Trophoblast cell (in vitro differentiated cells and primary cell): ENCODE measurements around the gene ZAP70.

Experiments used
- DNase-seq, 2 donors: peaks; one replicate each; pipeline ENCODE4 v3.0.0-alpha.2; 2016
- H2AFZ ChIP-seq: 2 replicates; pipeline ENCODE4 v1.6.1; 2013; ENCODE audit warnings: low read length, moderate library complexity, mild to moderate bottlenecking; ENCODE audit not compliant: insufficient read depth, poor library complexity
- H2AK5ac ChIP-seq: 2 replicates; pipeline ENCODE4 v1.6.1; 2013; ENCODE audit warnings: mild to moderate bottlenecking, low read length
- H2BK120ac ChIP-seq: 2 replicates; pipeline ENCODE4 v1.6.1; 2013; ENCODE audit warnings: low read length, mild to moderate bottlenecking, moderate library complexity; ENCODE audit not compliant: insufficient read depth, poor library complexity
- H2BK12ac ChIP-seq: 2 replicates; pipeline ENCODE4 v1.6.1; 2013; ENCODE audit warnings: mild to moderate bottlenecking, low read length, moderate library complexity
- H2BK5ac ChIP-seq: 2 replicates; pipeline ENCODE4 v1.6.1; 2013; ENCODE audit warnings: low read length, low read depth, moderate library complexity, mild to moderate bottlenecking; ENCODE audit not compliant: poor library complexity
- H3K14ac ChIP-seq: 2 replicates; pipeline ENCODE4 v1.6.1; 2013; ENCODE audit warnings: mild to moderate bottlenecking, low read length
- H3K18ac ChIP-seq: 2 replicates; pipeline ENCODE4 v1.6.1; 2013; ENCODE audit warnings: mild to moderate bottlenecking, low read length
- H3K23ac ChIP-seq: 2 replicates; pipeline ENCODE4 v1.6.1; 2013; ENCODE audit warnings: low read length
- H3K27ac ChIP-seq: 2 replicates; pipeline ENCODE4 v1.5.1; 2013; ENCODE audit warnings: low read depth, mild to moderate bottlenecking, inconsistent platforms, low read length, moderate library complexity
- H3K27me3 ChIP-seq: 2 replicates; pipeline ENCODE4 v1.6.1; 2013; ENCODE audit warnings: inconsistent platforms, mild to moderate bottlenecking, low read length, moderate library complexity; ENCODE audit not compliant: insufficient read depth
- H3K36me3 ChIP-seq, 2 experiments: 1 replicate in 1 of 2; 2 replicates in 1 of 2; pipeline ENCODE4 v1.6.1; 2013; ENCODE audit warnings: low read length in 2 of 2, mild to moderate bottlenecking in 2 of 2, moderate library complexity in 1 of 2; ENCODE audit not compliant: insufficient read depth in 2 of 2, control insufficient read depth in 1 of 2
- H3K4ac ChIP-seq: 2 replicates; pipeline ENCODE4 v1.6.1; 2013; ENCODE audit warnings: low read depth, mild to moderate bottlenecking, low read length, moderate library complexity
- H3K4me1 ChIP-seq, 2 experiments: 1 replicate in 1 of 2; 2 replicates in 1 of 2; pipeline ENCODE4 v1.6.1; 2013; ENCODE audit warnings: low read length in 2 of 2, mild to moderate bottlenecking in 2 of 2, moderate library complexity in 1 of 2; ENCODE audit not compliant: insufficient read depth in 2 of 2, control insufficient read depth in 1 of 2
- H3K4me2 ChIP-seq: 2 replicates; pipeline ENCODE4 v1.6.1; 2013; ENCODE audit warnings: inconsistent platforms, mild to moderate bottlenecking, low read length, moderate library complexity
- H3K4me3 ChIP-seq: 2 replicates; pipeline ENCODE4 v1.5.1; 2013; ENCODE audit warnings: mild to moderate bottlenecking, low read depth, low read length, inconsistent platforms
- H3K79me1 ChIP-seq: one replicate; pipeline ENCODE4 v1.6.1; 2013; ENCODE audit warnings: low read length
- H3K79me2 ChIP-seq: 2 replicates; pipeline ENCODE4 v1.6.1; 2013; ENCODE audit warnings: low read length, mild to moderate bottlenecking; ENCODE audit not compliant: control insufficient read depth, insufficient read depth, poor library complexity
- H3K9ac ChIP-seq: 2 replicates; pipeline ENCODE4 v1.6.1; 2013; ENCODE audit warnings: mild to moderate bottlenecking, low read length
- H3K9me3 ChIP-seq: 2 replicates; pipeline ENCODE4 v1.6.1; 2013; ENCODE audit warnings: low read depth, mild to moderate bottlenecking, control low read depth, inconsistent platforms, low read length; ENCODE audit not compliant: insufficient read depth
- H4K12ac ChIP-seq: 2 replicates; pipeline ENCODE4 v1.6.1; 2013; ENCODE audit warnings: low read depth, mild to moderate bottlenecking, low read length, moderate library complexity
- H4K8ac ChIP-seq: 2 replicates; pipeline ENCODE4 v1.6.1; 2013; ENCODE audit warnings: low read depth, mild to moderate bottlenecking, low read length, moderate library complexity
- H4K91ac ChIP-seq: one replicate; pipeline ENCODE4 v1.6.1; 2013; ENCODE audit warnings: low read depth, mild to moderate bottlenecking, low read length, moderate library complexity
- WGBS: extraction: QIAGEN DNeasy Blood & Tissue Kit; methylation state at CpG from one replicate; pipeline ENCODE4 v1.1.7; 2013; ENCODE audit warnings: missing lambda C conversion rate; ENCODE audit not compliant: insufficient read length, insufficient coverage; ENCODE audit errors: extremely low coverage; 5-methylcytosine and 5-hydroxymethylcytosine counted together

Gene ZAP70

DNA sequence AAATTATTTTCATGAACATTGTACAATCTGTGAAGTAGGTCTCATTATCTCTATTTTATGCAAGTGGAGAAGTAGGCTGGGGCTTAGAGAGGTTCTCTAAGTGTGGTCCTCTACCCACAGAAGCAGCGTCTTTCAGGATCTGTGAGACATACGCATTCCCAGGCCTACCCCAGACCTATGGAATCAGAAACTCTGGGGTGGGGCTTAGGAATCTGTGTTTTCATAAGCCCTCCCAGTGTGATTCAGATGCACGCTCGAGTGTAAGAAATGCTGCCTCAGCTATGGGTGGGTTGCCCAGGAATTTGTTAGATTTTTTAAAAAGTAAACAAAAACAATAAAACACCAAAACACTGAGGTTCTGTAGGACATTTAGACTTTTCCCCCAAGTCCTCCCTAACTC, 14.8 kb upstream of the ZAP70 start:
- DNase-seq = no peak
- H3K36me3 ChIP-seq = no peaks in the 10 kb centered on the region
- H3K14ac ChIP-seq = no peak overlapping the region
- no peak overlapping the region for H2BK12ac ChIP-seq
- H2BK120ac ChIP-seq = no peak overlapping the region
- H3K9me3 ChIP-seq = no peaks in the 10 kb centered on the region
- no peak overlapping the region for H4K12ac ChIP-seq
- H3K27me3 ChIP-seq = no peaks in the 10 kb centered on the region
- H3K79me1 ChIP-seq = peaks cover 1% of the 10 kb centered on the region
- H3K4ac ChIP-seq = no peak overlapping the region
- H3K23ac ChIP-seq = no peak overlapping the region
- no peak overlapping the region for H2AK5ac ChIP-seq
- no peak overlapping the region for H3K18ac ChIP-seq
- no peak overlapping the region for H3K9ac ChIP-seq
- no peak overlapping the region for H3K4me2 ChIP-seq
- no peak overlapping the region for H3K4me3 ChIP-seq
- no peak overlapping the region for H4K8ac ChIP-seq
- no peaks in the 10 kb centered on the region for H3K79me2 ChIP-seq
- no peak overlapping the region for H3K27ac ChIP-seq
- no peak overlapping the region for H4K91ac ChIP-seq
- peaks cover 3 to 9% of the 10 kb centered on the region in 2 experiments for H3K4me1 ChIP-seq
- H2AFZ ChIP-seq = no peak overlapping the region
- no CpG with 5 or more reads among the region's 4 CpGs for WGBS
- no peak overlapping the region for H2BK5ac ChIP-seq

DNA sequence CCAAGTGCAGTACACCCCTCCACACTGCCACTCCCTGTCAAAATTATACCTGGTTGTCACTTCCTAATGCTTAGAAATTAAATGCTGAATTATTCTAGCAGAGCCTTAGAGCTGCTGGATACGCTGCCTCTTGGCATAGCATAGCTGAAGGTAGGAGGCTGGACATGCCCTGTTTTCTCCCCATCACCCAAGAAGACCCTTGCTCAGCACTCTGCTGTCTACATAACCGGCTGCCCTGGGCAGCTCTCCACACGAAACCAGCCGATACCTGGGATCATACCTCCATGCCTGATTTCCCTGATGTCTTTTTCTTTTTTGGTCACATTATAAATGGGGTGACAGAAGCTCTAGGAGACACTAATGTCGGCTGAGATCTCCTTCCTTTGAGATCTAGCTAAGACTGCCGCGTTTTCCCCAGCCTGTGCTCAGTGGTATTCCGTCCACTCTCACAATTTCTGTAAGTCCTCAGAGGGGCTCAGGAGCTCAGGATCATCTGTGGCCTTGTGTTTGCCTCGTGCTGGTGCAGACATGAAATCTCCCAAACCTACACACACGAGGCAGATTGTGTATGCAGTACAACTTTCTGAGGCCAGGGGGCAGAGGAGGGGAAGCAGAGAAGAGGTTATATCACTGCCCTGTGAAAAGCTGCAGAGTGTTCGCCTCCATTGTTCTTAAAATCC, 13.5 kb upstream of the ZAP70 start:
- Histone ChIP-seq H3K27ac (no peak overlapping the region), H3K4me2 (no peak overlapping the region), H3K14ac (no peak overlapping the region), H3K18ac (no peak overlapping the region), H4K8ac (no peak overlapping the region), H3K79me1 (peaks cover 1% of the 10 kb centered on the region), H3K9ac (no peak overlapping the region), H2AFZ (no peak overlapping the region), H3K23ac (no peak overlapping the region), H3K4me1 (peaks cover 3 to 9% of the 10 kb centered on the region in 2 experiments), H3K27me3 (no peaks in the 10 kb centered on the region), H3K9me3 (no peaks in the 10 kb centered on the region), H2BK12ac (peak overlapping the region; percentile 36), H2AK5ac (peak overlapping the region; percentile 5), H3K79me2 (no peaks in the 10 kb centered on the region), H3K36me3 (no peaks in the 10 kb centered on the region), H4K91ac (no peak overlapping the region), H2BK5ac (no peak overlapping the region), H3K4me3 (no peak overlapping the region), H3K4ac (no peak overlapping the region), H2BK120ac (no peak overlapping the region), H4K12ac (no peak overlapping the region)
- WGBS = no CpG with 5 or more reads among the region's 11 CpGs
- peak; percentile 50 to 77 for DNase-seq

DNA sequence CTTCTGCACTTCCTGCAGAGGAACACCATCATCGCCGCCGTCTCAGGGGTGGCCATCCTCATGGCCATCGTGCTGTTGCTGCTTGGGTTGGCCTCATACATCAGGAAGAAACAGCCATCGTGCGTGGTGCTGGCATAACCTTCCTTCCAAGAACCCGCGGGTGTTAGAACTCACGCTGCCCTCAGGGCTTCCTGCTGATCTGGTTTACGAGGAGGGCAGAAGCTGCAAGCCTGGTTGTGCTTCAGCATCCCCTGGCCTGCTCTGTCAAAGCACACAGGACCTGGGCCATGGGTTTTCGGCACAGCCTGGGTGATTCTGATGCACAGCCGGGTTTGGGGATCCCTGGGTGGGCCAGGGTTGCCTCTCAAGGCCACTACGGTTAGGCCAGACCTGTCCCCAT, 12.2 kb upstream of the ZAP70 start:
- Histone ChIP-seq H4K8ac (no peak overlapping the region), H2BK120ac (no peak overlapping the region), H3K27ac (no peak overlapping the region), H3K4me2 (no peak overlapping the region), H4K12ac (no peak overlapping the region), H3K4me1 (peaks cover 3 to 9% of the 10 kb centered on the region in 2 experiments), H2BK5ac (no peak overlapping the region), H3K4ac (no peak overlapping the region), H3K14ac (no peak overlapping the region), H2AK5ac (no peak overlapping the region), H2AFZ (no peak overlapping the region), H3K9me3 (no peaks in the 10 kb centered on the region), H3K36me3 (no peaks in the 10 kb centered on the region), H3K9ac (no peak overlapping the region), H3K4me3 (no peak overlapping the region), H3K23ac (no peak overlapping the region), H2BK12ac (no peak overlapping the region), H4K91ac (peak overlapping the region; percentile 25), H3K79me1 (peaks cover 1% of the 10 kb centered on the region), H3K79me2 (no peaks in the 10 kb centered on the region), H3K18ac (no peak overlapping the region), H3K27me3 (no peaks in the 10 kb centered on the region)
- no CpG with 5 or more reads among the region's 13 CpGs for WGBS
- no peak for DNase-seq

DNA sequence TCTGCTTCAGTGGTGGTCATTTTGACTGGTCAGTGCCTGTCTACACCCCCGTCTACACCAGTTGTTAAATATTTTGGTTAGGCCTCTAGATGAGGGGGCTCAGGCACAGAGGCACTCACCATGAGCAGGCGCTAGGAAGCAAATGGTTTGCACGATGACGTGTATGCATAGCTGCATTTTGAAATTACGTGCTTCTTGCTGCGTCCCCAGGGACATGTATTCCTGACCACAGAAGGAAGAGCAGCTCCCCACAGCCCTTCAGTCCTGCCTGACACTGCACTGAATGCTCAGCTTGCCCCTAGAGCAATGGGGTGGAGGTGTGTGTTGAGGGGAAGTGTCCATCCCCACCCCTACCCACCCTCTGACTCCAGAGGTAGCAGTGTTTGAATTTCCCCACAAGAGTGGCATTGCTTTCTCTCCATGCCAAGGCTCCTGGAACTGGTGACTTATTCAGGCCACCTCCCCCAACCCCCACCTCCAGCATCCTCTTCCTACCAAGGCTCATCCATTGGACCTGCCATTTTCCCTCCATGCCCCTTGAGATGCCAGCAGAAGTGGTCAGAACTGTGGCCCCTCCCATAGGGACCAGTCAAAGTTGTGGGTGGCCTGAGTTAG, 11.4 kb upstream of the ZAP70 start:
- Histone ChIP-seq H3K18ac (peak overlapping the region; percentile 48), H2BK12ac (peak overlapping the region; percentile 56), H3K79me1 (peaks cover 1% of the 10 kb centered on the region), H2AK5ac (no peak overlapping the region), H3K4me3 (no peak overlapping the region), H3K14ac (no peak overlapping the region), H4K8ac (no peak overlapping the region), H3K27me3 (no peaks in the 10 kb centered on the region), H3K4me1 (peaks cover 3 to 9% of the 10 kb centered on the region in 2 experiments), H4K12ac (no peak overlapping the region), H3K4me2 (no peak overlapping the region), H2BK120ac (no peak overlapping the region), H3K36me3 (no peaks in the 10 kb centered on the region), H3K4ac (no peak overlapping the region), H2AFZ (no peak overlapping the region), H4K91ac (peak overlapping the region; percentile 52), H3K9ac (no peak overlapping the region), H3K9me3 (no peaks in the 10 kb centered on the region), H3K23ac (no peak overlapping the region), H2BK5ac (no peak overlapping the region), H3K79me2 (no peaks in the 10 kb centered on the region), H3K27ac (no peak overlapping the region)
- no peak for DNase-seq
- WGBS = no CpG with 5 or more reads among the region's 6 CpGs
